H1 (cell line): ENCODE measurements around the gene PLD3. TPM values are rescaled to one million over a fixed set of nuclear protein-coding genes. Genes with fewer than 3 reads are reported as not detected.

Source experiments
- ASH2L ChIP-seq: fragments of 200-600, 300-600 bp; sonication (generic); IDR thresholded peaks from one replicate; pipeline ENCODE4 v1.7.1; 2017; ENCODE audit warnings: low read length
- ATF3 ChIP-seq: IDR thresholded peaks from 2 replicates; pipeline ENCODE4 v1.6.1; 2011; ENCODE audit warnings: low read depth, mild to moderate bottlenecking, low read length; ENCODE audit not compliant: insufficient read depth
- BCL11A ChIP-seq, 2 experiments: IDR thresholded peaks; one replicate each; pipeline ENCODE4 v1.6.1; 2011; ENCODE audit warnings: low read depth in 2 of 2, low read length in 2 of 2, mild to moderate bottlenecking in 2 of 2
- E2F6 ChIP-seq: IDR thresholded peaks from 2 replicates; pipeline ENCODE4 v1.6.1; 2012; ENCODE audit warnings: inconsistent platforms
- KDM5A ChIP-seq: fragments of 200-600 bp; IDR thresholded peaks from 2 replicates; pipeline ENCODE4 v1.7.1; 2012; ENCODE audit warnings: mild to moderate bottlenecking, low read length, inconsistent platforms, mixed read lengths
- POLR2A ChIP-seq, 2 experiments: IDR thresholded peaks; 1 replicate in 1 of 2; 2 replicates in 1 of 2; pipeline ENCODE4 v1.6.1; 2011; ENCODE audit warnings: low read depth in 2 of 2, low read length in 2 of 2, mild to moderate bottlenecking in 2 of 2; ENCODE audit errors: control extremely low read depth in 1 of 2
- SP2 ChIP-seq: IDR thresholded peaks from 2 replicates; pipeline ENCODE4 v1.6.1; 2012; ENCODE audit warnings: mild to moderate bottlenecking, low read length, inconsistent platforms
- SUZ12 ChIP-seq: fragments of 200-600 bp; sonication (generic); IDR thresholded peaks from 2 replicates; pipeline ENCODE4 v1.6.1; 2012; ENCODE audit warnings: mild to moderate bottlenecking, inconsistent platforms, low read length, moderate library complexity, mixed read lengths
- polyA plus RNA-seq, 7 experiments: library from polyadenylated mRNA; depleted of rRNA in 3 of 7; stranded (reverse) in 5 of 7; unstranded in 2 of 7; fragments of >200 nt in 5 of 7; fragments of 200-250 nt in 2 of 7; gene quantifications; 1 replicate in 5 of 7; 2 replicates in 1 of 7; 4 replicates in 1 of 7; pipeline versions ENCODE4 v1.2.1 to v1.2.3, GENCODE V29; 2011 to 2013; ENCODE audit warnings: missing spikeins in 2 of 7, mixed read lengths in 2 of 7
- total RNA-seq: library from RNA; stranded (reverse); fragmentation: NEBNext Ultra II Directional; extraction: Animal tissue kit (Norgen Biotek cat#: 25700); gene quantifications from 2 replicates; pipeline ENCODE4 v1.2.1, GENCODE V29; 2021

PLD3 gene
- total and polyA plus RNA-seq, 2 of the 8 experiments (the other 6 are each of a cell fraction or from before 2014, with no cell fraction given) = 180 to 543 TPM

- TF ChIP-seq E2F6 (no peak), ASH2L (peak; percentile 46), SUZ12 (no peak), BCL11A (IDR thresholded peaks at IDR 0.05; ENCODE audit: low read depth in 2 of 2, low read length in 2 of 2) (no peak), ATF3 (no peak), SP2 (no peak), POLR2A (IDR thresholded peaks at IDR 0.05; ENCODE audit: control extremely low read depth in 1 of 2, low read depth in 2 of 2, low read length in 2 of 2) (peak in 1 of 2 experiments; percentile 20; a peak in 1 of 3 replicates), KDM5A (0 out of 2 replicates have a peak, but pooled peaks have one; percentile 29)
Observed at GRCh38 chr19:40424637-40425449, 76.3 kb downstream of the PLD3 start (continued).
